Measurements from ENCODE around the gene GSG1L.

The GSG1L gene

DNA sequence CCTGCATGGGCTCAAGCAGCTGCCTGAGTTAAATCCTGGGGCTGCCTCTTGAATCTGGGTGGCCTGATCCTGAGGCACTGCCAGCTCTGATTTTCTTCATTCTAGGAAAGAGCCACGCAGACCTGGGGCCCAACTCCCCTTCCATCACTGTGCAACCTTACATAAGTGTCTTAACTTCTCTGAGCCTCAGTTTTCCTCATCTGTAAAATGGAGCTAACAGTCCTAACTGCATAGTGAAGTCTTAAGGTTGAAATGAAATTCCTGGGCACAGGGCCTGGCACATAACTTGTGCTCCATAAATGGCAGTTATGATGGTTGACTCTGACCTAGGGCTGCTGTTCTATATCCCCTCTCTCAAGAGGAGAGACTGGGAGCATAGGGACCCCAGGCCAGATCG lies 236.6 kb downstream of the GSG1L start:
- DNase-seq (ENCODE audit: extremely low read depth, low read depth): no peak
- TF ChIP-seq, protein P1, sequence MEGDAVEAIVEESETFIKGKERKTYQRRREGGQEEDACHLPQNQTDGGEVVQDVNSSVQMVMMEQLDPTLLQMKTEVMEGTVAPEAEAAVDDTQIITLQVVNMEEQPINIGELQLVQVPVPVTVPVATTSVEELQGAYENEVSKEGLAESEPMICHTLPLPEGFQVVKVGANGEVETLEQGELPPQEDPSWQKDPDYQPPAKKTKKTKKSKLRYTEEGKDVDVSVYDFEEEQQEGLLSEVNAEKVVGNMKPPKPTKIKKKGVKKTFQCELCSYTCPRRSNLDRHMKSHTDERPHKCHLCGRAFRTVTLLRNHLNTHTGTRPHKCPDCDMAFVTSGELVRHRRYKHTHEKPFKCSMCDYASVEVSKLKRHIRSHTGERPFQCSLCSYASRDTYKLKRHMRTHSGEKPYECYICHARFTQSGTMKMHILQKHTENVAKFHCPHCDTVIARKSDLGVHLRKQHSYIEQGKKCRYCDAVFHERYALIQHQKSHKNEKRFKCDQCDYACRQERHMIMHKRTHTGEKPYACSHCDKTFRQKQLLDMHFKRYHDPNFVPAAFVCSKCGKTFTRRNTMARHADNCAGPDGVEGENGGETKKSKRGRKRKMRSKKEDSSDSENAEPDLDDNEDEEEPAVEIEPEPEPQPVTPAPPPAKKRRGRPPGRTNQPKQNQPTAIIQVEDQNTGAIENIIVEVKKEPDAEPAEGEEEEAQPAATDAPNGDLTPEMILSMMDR (IDR thresholded peaks at IDR 0.05; ENCODE audit: low read depth, low read length): no peak

DNA sequence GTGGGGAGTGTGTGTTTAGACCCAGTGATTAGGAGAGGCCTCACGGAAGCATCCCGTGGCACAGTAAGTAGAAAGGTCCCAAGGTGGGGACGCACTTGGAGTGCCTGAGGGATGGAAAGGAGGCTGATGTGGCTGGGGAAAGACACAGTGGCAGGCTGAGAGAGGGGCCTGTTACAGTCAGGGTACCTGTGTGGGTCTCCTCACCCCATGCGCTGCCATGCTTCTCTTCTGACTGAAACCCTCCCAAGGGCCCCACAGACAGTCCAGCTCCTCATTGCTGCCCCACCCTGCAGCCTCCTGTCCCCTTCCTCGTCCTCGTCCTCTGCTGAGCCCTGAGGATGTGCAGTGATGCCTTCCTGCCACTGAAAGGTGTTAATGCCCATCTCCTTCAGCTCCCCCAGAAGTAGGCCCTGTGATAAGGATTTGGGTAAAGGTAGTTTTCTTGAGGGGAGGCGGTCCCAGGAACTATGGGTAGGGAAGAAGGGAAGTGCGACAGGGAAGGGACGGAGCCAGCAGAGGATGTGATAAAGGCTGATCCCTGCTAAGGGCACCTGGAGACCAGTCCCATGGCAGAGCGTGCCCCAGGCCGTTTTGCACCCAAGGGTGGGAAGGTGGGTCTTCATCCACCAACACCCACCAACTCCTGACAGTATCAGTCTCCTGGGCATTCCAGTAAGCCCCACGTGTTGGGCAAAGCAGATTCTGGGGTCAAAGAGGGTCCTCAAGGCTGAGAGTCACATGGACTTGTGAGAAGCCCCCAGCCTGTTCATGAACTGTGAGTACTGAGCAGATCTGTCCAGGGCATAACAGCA lies 237.2 kb downstream of the GSG1L start:
- TF ChIP-seq, protein P1 (IDR thresholded peaks at IDR 0.05; ENCODE audit: low read depth, low read length): no peak
- no peak for DNase-seq (ENCODE audit: extremely low read depth, low read depth)

DNA sequence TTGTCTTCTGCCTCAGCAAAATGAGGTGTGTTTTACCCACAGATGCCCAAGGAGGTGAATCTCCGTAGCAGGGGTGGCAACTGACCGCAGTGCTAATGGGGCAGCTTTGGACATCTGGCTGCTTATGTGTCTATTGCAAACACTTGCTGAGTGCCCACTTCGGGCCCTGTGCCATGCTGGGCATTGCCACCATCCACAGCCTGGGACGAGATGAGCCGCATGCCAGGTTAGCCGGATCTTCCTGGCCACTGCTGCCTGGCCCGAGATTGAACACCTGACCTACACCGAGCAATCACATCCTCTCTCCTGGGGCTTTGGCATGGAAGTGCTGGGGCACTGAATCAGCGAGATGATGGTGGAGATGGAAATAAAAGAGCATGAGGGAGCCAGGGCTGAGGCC lies 238.7 kb downstream of the GSG1L start:
- no peak for DNase-seq (ENCODE audit: extremely low read depth, low read depth)
- TF ChIP-seq, protein P1 (IDR thresholded peaks at IDR 0.05; ENCODE audit: low read depth, low read length): no peak

DNA sequence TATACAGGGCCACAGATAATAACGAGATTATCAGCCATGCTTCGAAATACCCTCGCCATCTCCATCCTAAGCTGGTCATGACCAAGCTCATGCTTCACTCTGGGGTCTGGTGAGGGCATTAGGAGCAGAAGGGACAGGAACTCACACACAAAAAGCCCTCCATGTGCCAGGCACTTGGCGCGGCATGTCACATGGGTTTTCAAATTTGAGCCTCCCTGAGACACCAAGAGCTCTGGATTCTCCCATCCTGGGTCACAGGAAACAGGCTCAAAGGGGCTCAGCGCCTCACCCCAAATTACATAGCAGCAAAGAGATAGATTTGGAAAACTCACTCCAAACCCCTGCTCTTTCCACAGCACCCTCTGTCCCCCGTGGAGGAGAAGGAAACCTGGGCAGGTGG lies 239.5 kb downstream of the GSG1L start:
- DNase-seq (ENCODE audit: extremely low read depth, low read depth): no peak
- TF ChIP-seq, protein P1 (IDR thresholded peaks at IDR 0.05; ENCODE audit: low read depth, low read length): no peak

DNA sequence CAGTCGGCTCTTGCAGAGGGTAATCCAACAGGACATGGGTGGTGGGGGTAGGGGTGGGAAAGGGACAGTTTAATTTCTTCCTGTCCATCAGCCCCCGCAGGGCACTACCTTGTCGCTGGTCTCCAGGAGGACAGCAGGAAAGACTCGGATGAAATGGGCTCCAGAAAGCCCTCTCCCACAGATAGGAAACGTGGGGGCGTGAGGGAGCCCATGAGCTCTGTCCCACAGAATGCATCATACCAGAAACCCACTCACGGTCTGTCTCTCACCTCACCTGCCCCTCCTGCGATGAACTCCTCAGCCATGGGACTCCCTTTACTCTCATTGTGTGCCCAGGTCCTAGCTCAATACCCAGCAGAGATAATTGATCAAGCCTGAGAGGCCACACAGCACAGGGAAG lies 240.1 kb downstream of the GSG1L start:
- TF ChIP-seq, protein P1 (IDR thresholded peaks at IDR 0.05; ENCODE audit: low read depth, low read length): no peak
- no peak for DNase-seq (ENCODE audit: extremely low read depth, low read depth)

DNA sequence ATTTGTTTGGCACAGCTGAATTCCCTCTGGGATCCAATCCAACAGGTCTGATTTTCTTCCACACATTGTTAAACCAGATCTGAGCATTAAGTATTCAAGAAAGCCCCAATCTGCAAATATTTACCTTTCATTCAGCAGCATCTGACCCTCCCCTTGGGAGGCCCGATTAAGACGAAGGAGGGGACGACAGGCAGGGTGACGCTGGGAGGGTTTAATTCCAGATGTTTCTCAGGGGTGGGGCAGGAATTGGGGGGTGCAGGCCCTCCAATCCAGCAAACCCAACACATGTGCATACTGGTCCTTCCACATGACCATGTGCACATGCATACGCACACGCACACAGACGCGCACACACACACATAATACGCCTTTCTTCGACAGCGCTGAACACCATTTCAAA lies 240.5 kb downstream of the GSG1L start:
- DNase-seq (ENCODE audit: extremely low read depth, low read depth): no peak
- TF ChIP-seq, protein P1 (IDR thresholded peaks at IDR 0.05; ENCODE audit: low read depth, low read length): no peak

DNA sequence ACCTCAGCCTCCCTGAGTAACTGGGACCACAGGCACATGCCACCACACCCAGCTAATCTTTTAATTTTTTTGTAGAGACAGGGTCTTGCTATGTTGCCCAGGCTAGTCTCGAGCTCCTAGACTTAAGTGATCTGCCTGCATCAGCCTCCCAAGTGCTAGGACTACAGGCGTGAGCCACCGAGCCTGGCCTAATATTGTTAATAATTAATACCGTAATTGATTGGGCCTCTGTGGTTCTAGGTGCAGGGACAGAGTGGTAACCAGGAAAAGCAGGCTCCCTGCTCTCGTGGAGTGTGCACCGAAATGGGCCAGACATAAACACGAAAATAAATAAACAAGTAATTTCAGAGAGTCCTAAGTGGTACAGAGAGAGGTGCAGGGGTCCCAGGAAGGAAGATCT lies 241.0 kb downstream of the GSG1L start:
- no peak for DNase-seq (ENCODE audit: extremely low read depth, low read depth)
- TF ChIP-seq, protein P1 (IDR thresholded peaks at IDR 0.05; ENCODE audit: low read depth, low read length): no peak

Data from AG09319 (cell line).